ENCODE results near the gene ZNRD2.

The ZNRD2 gene

GRCh38 chr11:65595543-65596281 lies 25.4 kb downstream of the ZNRD2 start, which contains the start of gene KCNK7:
Gene KCNK7, minus strand, starts transcription at chr11:65595800. Its CDS starts 28 bp downstream, at chr11:65595772.
- no peak within 1 kb of the TSS for H3K4me3 ChIP-seq (ENCODE audit: low read length)
- no peak for DNase-seq (ENCODE audit: low read depth, low spot score)

DNA sequence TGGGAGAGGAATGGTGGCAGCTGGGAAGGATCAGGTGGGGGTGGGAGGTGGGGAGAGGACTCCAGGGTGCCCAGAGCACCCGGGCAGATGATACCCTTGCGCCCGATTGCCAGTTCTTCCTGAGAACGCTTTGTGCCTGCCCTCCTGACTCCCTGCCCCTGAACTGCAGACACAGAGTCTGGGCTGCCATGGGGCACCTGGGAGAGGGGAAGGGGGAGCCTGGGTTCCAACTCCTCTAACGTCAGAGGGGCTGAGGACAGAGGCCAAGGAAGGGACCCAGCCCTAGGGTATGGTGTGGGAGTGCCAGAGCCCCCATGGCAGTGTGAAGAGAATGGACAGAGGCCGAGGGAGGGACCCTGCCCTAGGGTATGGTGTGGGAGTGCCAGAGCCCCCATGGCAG lies 26.2 kb downstream of the ZNRD2 start:
- H3K4me3 ChIP-seq (ENCODE audit: low read length), result no peak overlapping the region
- no peak for DNase-seq (ENCODE audit: low read depth, low spot score)

- H3K4me3 ChIP-seq (ENCODE audit: low read length), result no peak overlapping the region
- no peak for DNase-seq (ENCODE audit: low read depth, low spot score)
These were observed 28.0 kb downstream of the ZNRD2 start for GRCh38 chr11:65598258-65598699.

GRCh38 chr11:65599216-65599954 lies 29.1 kb downstream of the ZNRD2 start:
- no peak for DNase-seq (ENCODE audit: low read depth, low spot score)
- H3K4me3 ChIP-seq (ENCODE audit: low read length), result no peak overlapping the region

GRCh38 chr11:65599955-65600246 lies 29.6 kb downstream of the ZNRD2 start:
- no peak overlapping the region for H3K4me3 ChIP-seq (ENCODE audit: low read length)
- DNase-seq (ENCODE audit: low read depth, low spot score), result no peak

GRCh38 chr11:65604258-65604657 lies 34.0 kb downstream of the ZNRD2 start:
- no peak for DNase-seq (ENCODE audit: low read depth, low spot score)
- H3K4me3 ChIP-seq (ENCODE audit: low read length), result no peak overlapping the region

GRCh38 chr11:65606876-65607613 lies 36.8 kb downstream of the ZNRD2 start:
- no peak for DNase-seq (ENCODE audit: low read depth, low spot score)
- H3K4me3 ChIP-seq (ENCODE audit: low read length), result no peak overlapping the region

DNA sequence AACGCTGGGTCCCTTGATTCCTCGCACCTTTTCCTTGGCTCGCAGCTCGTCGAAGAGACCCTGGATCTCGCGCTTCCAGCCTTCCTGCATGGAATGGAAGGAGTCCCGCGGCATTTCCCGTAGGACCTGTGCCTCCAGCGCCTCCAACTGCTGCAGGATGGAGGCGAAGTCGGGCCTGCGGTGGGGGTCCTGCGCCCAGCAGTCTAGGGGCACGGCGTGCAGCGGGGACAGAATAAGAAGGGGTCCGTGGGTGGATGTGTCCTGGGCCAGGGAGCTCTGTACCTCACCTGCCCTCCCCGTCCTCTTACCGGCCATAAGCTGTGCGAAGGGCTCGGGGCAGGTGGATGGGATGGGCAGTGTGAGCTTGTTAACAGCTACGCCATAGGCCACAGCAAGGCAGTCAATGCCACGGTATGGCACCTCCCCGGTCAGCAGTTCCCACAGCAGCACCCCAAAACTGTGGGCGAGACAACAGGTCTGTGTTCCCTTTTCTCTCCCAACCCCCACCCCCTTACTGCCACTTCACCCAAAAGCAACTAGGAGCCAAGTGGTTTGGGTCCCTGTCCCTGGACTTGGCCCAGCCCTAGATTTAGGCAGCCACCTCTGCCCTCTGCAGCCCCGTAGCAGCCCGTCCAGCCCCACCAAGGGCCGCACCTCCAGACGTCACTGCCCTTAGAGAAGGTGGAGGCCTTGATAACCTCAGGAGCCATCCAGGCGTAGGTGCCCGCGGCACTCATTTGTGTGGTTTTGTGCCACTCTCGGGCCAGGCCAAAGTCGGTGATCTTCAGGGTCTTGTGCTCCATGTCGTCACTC lies 37.5 kb downstream of the ZNRD2 start:
- no peak overlapping the region for H3K4me3 ChIP-seq (ENCODE audit: low read length)
- no peak for DNase-seq (ENCODE audit: low read depth, low spot score)

GRCh38 chr11:65609229-65609628 lies 39.0 kb downstream of the ZNRD2 start:
- H3K4me3 ChIP-seq (ENCODE audit: low read length), result no peak overlapping the region
- no peak for DNase-seq (ENCODE audit: low read depth, low spot score)

- no peak for DNase-seq (ENCODE audit: low read depth, low spot score)
- no peak overlapping the region for H3K4me3 ChIP-seq (ENCODE audit: low read length)
These were observed 39.4 kb downstream of the ZNRD2 start for GRCh38 chr11:65609665-65610064.

GRCh38 chr11:65610404-65610803 lies 40.1 kb downstream of the ZNRD2 start:
- DNase-seq (ENCODE audit: low read depth, low spot score), result no peak
- H3K4me3 ChIP-seq (ENCODE audit: low read length), result no peak overlapping the region

GRCh38 chr11:65611028-65611757 lies 40.9 kb downstream of the ZNRD2 start:
- no peak overlapping the region for H3K4me3 ChIP-seq (ENCODE audit: low read length)
- DNase-seq (ENCODE audit: low read depth, low spot score), result no peak

GRCh38 chr11:65611758-65612603 lies 41.7 kb downstream of the ZNRD2 start:
- H3K4me3 ChIP-seq (ENCODE audit: low read length), result no peak overlapping the region
- no peak for DNase-seq (ENCODE audit: low read depth, low spot score)

GRCh38 chr11:65612691-65613090 lies 42.4 kb downstream of the ZNRD2 start:
- no peak for DNase-seq (ENCODE audit: low read depth, low spot score)
- peak overlapping the region; percentile 97 for H3K4me3 ChIP-seq (ENCODE audit: low read length)

GRCh38 chr11:65613091-65613928 lies 43.0 kb downstream of the ZNRD2 start:
- DNase-seq (ENCODE audit: low read depth, low spot score), result no peak
- H3K4me3 ChIP-seq (ENCODE audit: low read length), result peak overlapping the region; percentile 97

- peak; percentile 100 for DNase-seq (ENCODE audit: low read depth, low spot score)
- peak within 1 kb of the TSS; percentile 97 for H3K4me3 ChIP-seq (ENCODE audit: low read length)
These were observed 45.1 kb downstream of the ZNRD2 start, which contains the start of gene PCNX3 for GRCh38 chr11:65615229-65615949. Gene PCNX3, plus strand, starts transcription at chr11:65615776. Its CDS starts 536 bp downstream, at chr11:65616312.
